NOMO-1 treated with DMSO at 0.1 percent for 48 hours (cell line): ENCODE results near the gene TSPO2.
A peak's percentile ranks its signal among the peaks of the same experiment; 100 is the strongest.
"Not testable (repeated sequence)": the region's sequence is repeated elsewhere in the genome, so short reads cannot be mapped to it uniquely, and the experiment has no call there.

Experiments used
- DNase-seq: peaks from one replicate; lab custom pipeline; 2025; ENCODE audit not compliant: unreplicated experiment; lab: John Stamatoyannopoulos, UW

Gene TSPO2

GRCh38 chr6:41042226-41043055, at the start of gene TSPO2:
TSPO2 (plus strand) TSS chr6:41042467; CDS start chr6:41042986, 519 bp downstream.
- DNase-seq, result no peak

GRCh38 chr6:40992746-40993145, 49.5 kb upstream of the TSPO2 start:
- no peak for DNase-seq

- DNase-seq, result no peak
Measured at GRCh38 chr6:40996591-40997233, 45.6 kb upstream of the TSPO2 start.

GRCh38 chr6:40997234-40997957, 44.9 kb upstream of the TSPO2 start:
- no peak for DNase-seq

- DNase-seq, result no peak
Measured at GRCh38 chr6:40998661-40999060, 43.6 kb upstream of the TSPO2 start.

- DNase-seq, result peak; percentile 54
Measured at GRCh38 chr6:40999569-40999968, 42.7 kb upstream of the TSPO2 start.

- no peak for DNase-seq
Measured at GRCh38 chr6:41000248-41000647, 42.0 kb upstream of the TSPO2 start.

GRCh38 chr6:41002168-41002567, 40.1 kb upstream of the TSPO2 start:
- DNase-seq, result no peak

- peak; percentile 63 for DNase-seq
Measured at GRCh38 chr6:41006217-41006616, 36.0 kb upstream of the TSPO2 start.

- not testable (repeated sequence) for DNase-seq
Measured at GRCh38 chr6:41006980-41007379, 35.3 kb upstream of the TSPO2 start.

GRCh38 chr6:41008011-41008410, 34.3 kb upstream of the TSPO2 start:
- no peak for DNase-seq

GRCh38 chr6:41009669-41010068, 32.6 kb upstream of the TSPO2 start:
- no peak for DNase-seq

- no peak for DNase-seq
Measured at GRCh38 chr6:41011673-41012072, 30.6 kb upstream of the TSPO2 start.

GRCh38 chr6:41013466-41014153, 28.7 kb upstream of the TSPO2 start:
- DNase-seq, result no peak

GRCh38 chr6:41014780-41015179, 27.5 kb upstream of the TSPO2 start:
- DNase-seq, result no peak

- DNase-seq, result not testable (repeated sequence)
Measured at GRCh38 chr6:41015860-41016259, 26.4 kb upstream of the TSPO2 start.

GRCh38 chr6:41017663-41018062, 24.6 kb upstream of the TSPO2 start:
- no peak for DNase-seq

- no peak for DNase-seq
Measured at GRCh38 chr6:41021832-41022231, 20.4 kb upstream of the TSPO2 start.

GRCh38 chr6:41022294-41022693, 20.0 kb upstream of the TSPO2 start:
- DNase-seq, result no peak

GRCh38 chr6:41023114-41023513, 19.2 kb upstream of the TSPO2 start:
- DNase-seq, result no peak

- no peak for DNase-seq
Measured at GRCh38 chr6:41025966-41026530, 16.2 kb upstream of the TSPO2 start.
